Neutrophil (primary cell): Measurements from ENCODE around the gene UTP3.

Source experiments
- H3K27ac ChIP-seq: fragments of 200-600 bp; sonication (generic); 2 replicates; pipeline ENCODE4 v1.5.1; 2016; ENCODE audit warnings: mild to moderate bottlenecking, moderate library complexity
- H3K27me3 ChIP-seq: fragments of 200-600 bp; sonication (generic); 2 replicates; pipeline ENCODE4 v1.6.0; 2016; ENCODE audit warnings: mild to moderate bottlenecking
- H3K36me3 ChIP-seq: fragments of 200-600 bp; sonication (generic); 2 replicates; pipeline ENCODE4 v1.5.1; 2017
- H3K4me1 ChIP-seq, 2 experiments: fragments of 200-600 bp in 1 of 2; sonication (generic) in 1 of 2; 1 replicate in 1 of 2; 2 replicates in 1 of 2; pipeline versions ENCODE4 v1.5.1 to v1.6.1; 2013 to 2016; ENCODE audit warnings: low read depth in 1 of 2, low read length in 1 of 2, mild to moderate bottlenecking in 1 of 2, moderate library complexity in 1 of 2; ENCODE audit not compliant: control insufficient read depth in 1 of 2, insufficient read depth in 1 of 2
- H3K4me3 ChIP-seq, 2 experiments: fragments of 200-600 bp in 1 of 2; sonication (generic) in 1 of 2; 1 replicate in 1 of 2; 2 replicates in 1 of 2; pipeline ENCODE4 v1.5.1; 2013 to 2016; ENCODE audit warnings: low read depth in 1 of 2, low read length in 1 of 2, mild to moderate bottlenecking in 1 of 2, moderate library complexity in 1 of 2
- H3K9me3 ChIP-seq: fragments of 200-600 bp; sonication (generic); 2 replicates; pipeline ENCODE4 v1.5.1; 2016
- CTCF ChIP-seq: fragments of 200-600 bp; sonication (generic); IDR thresholded peaks from 2 replicates; pipeline ENCODE4 v1.5.1; 2016; ENCODE audit warnings: antibody characterized with exemption

Gene UTP3

GRCh38 chr4:70737409-70737808, 49.1 kb downstream of the UTP3 start:
- no peak overlapping the region for H3K27ac ChIP-seq
- no peaks in the 10 kb centered on the region for H3K36me3 ChIP-seq
- H3K4me3 ChIP-seq = no peak overlapping the region
- H3K9me3 ChIP-seq = no peaks in the 10 kb centered on the region
- TF ChIP-seq CTCF = no peak
- H3K27me3 ChIP-seq = no peaks in the 10 kb centered on the region
- peaks cover 12 to 14% of the 10 kb centered on the region in 2 experiments for H3K4me1 ChIP-seq

- Histone ChIP-seq H3K36me3 (no peaks in the 10 kb centered on the region), H3K4me1 (peaks cover 5 to 7% of the 10 kb centered on the region in 2 experiments), H3K4me3 (no peak overlapping the region), H3K9me3 (no peaks in the 10 kb centered on the region), H3K27me3 (no peaks in the 10 kb centered on the region), H3K27ac (no peak overlapping the region)
- TF ChIP-seq CTCF = no peak
Measured at GRCh38 chr4:70739496-70740337, 51.4 kb downstream of the UTP3 start.
